Muscle of leg (tissue), 11 donors: ENCODE measurements around the gene SIPA1L3. TPM values are rescaled to one million over a fixed set of nuclear protein-coding genes. Genes with fewer than 3 reads are reported as not detected.
"Not testable (repeated sequence)": the region's sequence is repeated elsewhere in the genome, so short reads cannot be mapped to it uniquely, and the experiment has no call there.

Experiments used
- DNase-seq: peaks from one replicate; pipeline ENCODE4 v3.0.0; 2013
- H3K27ac ChIP-seq: one replicate; pipeline ENCODE4 v1.5.1; 2013; ENCODE audit warnings: mild to moderate bottlenecking, low read length, control low read depth
- H3K27me3 ChIP-seq: one replicate; pipeline ENCODE4 v1.6.1; 2013; ENCODE audit warnings: low read length; ENCODE audit not compliant: control insufficient read depth, insufficient read depth
- H3K36me3 ChIP-seq: one replicate; pipeline ENCODE4 v1.6.1; 2013; ENCODE audit warnings: low read length; ENCODE audit not compliant: control insufficient read depth, insufficient read depth
- H3K4me1 ChIP-seq: one replicate; pipeline ENCODE4 v1.6.1; 2013; ENCODE audit warnings: low read length; ENCODE audit not compliant: control insufficient read depth, insufficient read depth
- H3K4me3 ChIP-seq: one replicate; pipeline ENCODE4 v1.5.1; 2013; ENCODE audit warnings: low read length, control low read depth
- H3K9me3 ChIP-seq: replicated peaks from 2 replicates; pipeline ENCODE4 v1.6.1; 2013; ENCODE audit warnings: low read depth, low read length; ENCODE audit not compliant: control insufficient read depth
- WGBS: methylation state at CpG from one replicate; pipeline ENCODE4 v1.1.5; 2013; ENCODE audit warnings: missing lambda C conversion rate; ENCODE audit not compliant: insufficient coverage; 5-methylcytosine and 5-hydroxymethylcytosine counted together
- polyA plus RNA-seq, 8 donors: library from polyadenylated mRNA; unstranded; fragments of 120-200 nt; gene quantifications; one replicate each; pipeline versions ENCODE4 v1.2.1 to v1.2.3, GENCODE V29; 2013; ENCODE audit warnings: inconsistent platforms in 1 of 8, low replicate concordance in 1 of 8; ENCODE audit not compliant: insufficient read length in 8 of 8, insufficient read depth in 1 of 8
- total RNA-seq: library from RNA; stranded (reverse); fragments of 120-200 nt; gene quantifications from one replicate; pipeline ENCODE4 v1.2.4, GENCODE V29; 2013

The SIPA1L3 gene
- total and polyA plus RNA-seq, 9 donors, result 6.8 to 13.8 (median 9.1) TPM

- H3K27ac ChIP-seq, result no peak overlapping the region
- no peak for DNase-seq
- 60% methylated on average over 1 of the region's 6 CpGs for WGBS
- H3K4me1 ChIP-seq, result peaks cover 13% of the 10 kb centered on the region
- H3K9me3 ChIP-seq, result no peaks in the 10 kb centered on the region
- no peaks in the 10 kb centered on the region for H3K27me3 ChIP-seq
- H3K4me3 ChIP-seq, result no peak overlapping the region
- H3K36me3 ChIP-seq, result no peaks in the 10 kb centered on the region
These were observed 2.7 kb downstream of the SIPA1L3 start for GRCh38 chr19:37909661-37910199.

- Histone ChIP-seq H3K9me3 (no peaks in the 10 kb centered on the region), H3K27me3 (no peaks in the 10 kb centered on the region), H3K4me3 (no peak overlapping the region), H3K4me1 (no peaks in the 10 kb centered on the region), H3K36me3 (peaks cover 6% of the 10 kb centered on the region), H3K27ac (no peak overlapping the region)
- no peak for DNase-seq
- WGBS, result 75% methylated on average over 2 of the region's 2 CpGs
These were observed 7.9 kb downstream of the SIPA1L3 start for GRCh38 chr19:37914908-37915307.

GRCh38 chr19:37920591-37921450 is 13.8 kb downstream of the SIPA1L3 start:
- no peak overlapping the region for H3K4me3 ChIP-seq
- H3K4me1 ChIP-seq, result no peaks in the 10 kb centered on the region
- WGBS, result 76% methylated on average over 21 of the region's 23 CpGs
- DNase-seq, result no peak
- H3K9me3 ChIP-seq, result no peaks in the 10 kb centered on the region
- H3K27me3 ChIP-seq, result no peaks in the 10 kb centered on the region
- H3K27ac ChIP-seq, result no peak overlapping the region
- H3K36me3 ChIP-seq, result peaks cover 10% of the 10 kb centered on the region

GRCh38 chr19:37924573-37924972 is 17.6 kb downstream of the SIPA1L3 start:
- not testable (repeated sequence) for H3K4me3 ChIP-seq, H3K9me3 ChIP-seq, H3K4me1 ChIP-seq, H3K36me3 ChIP-seq, H3K27ac ChIP-seq, DNase-seq, H3K27me3 ChIP-seq
- no CpG with 5 or more reads among the region's 8 CpGs for WGBS

GRCh38 chr19:37925212-37925611 is 18.2 kb downstream of the SIPA1L3 start:
- H3K9me3 ChIP-seq, result no peaks in the 10 kb centered on the region
- no peak overlapping the region for H3K4me3 ChIP-seq
- WGBS, result 88% methylated on average over 3 of the region's 3 CpGs

GRCh38 chr19:37926255-37926654 is 19.2 kb downstream of the SIPA1L3 start:
- Histone ChIP-seq H3K4me3 (no peak overlapping the region), H3K4me1 (peaks cover under 1% of the 10 kb centered on the region), H3K27me3 (no peaks in the 10 kb centered on the region), H3K9me3 (no peaks in the 10 kb centered on the region), H3K36me3 (peaks cover 6% of the 10 kb centered on the region), H3K27ac (no peak overlapping the region)
- no peak for DNase-seq
- 86% methylated on average over 9 of the region's 10 CpGs for WGBS

More at GRCh38 chr19:37925212-37925611, 18.2 kb downstream of the SIPA1L3 start:
- no peak overlapping the region for H3K27ac ChIP-seq
- no peaks in the 10 kb centered on the region for H3K4me1 ChIP-seq
- H3K27me3 ChIP-seq, result no peaks in the 10 kb centered on the region
- H3K36me3 ChIP-seq, result peaks cover 6% of the 10 kb centered on the region
- no peak for DNase-seq

GRCh38 chr19:37926711-37927110 is 19.7 kb downstream of the SIPA1L3 start:
- DNase-seq, result no peak
- H3K4me3 ChIP-seq, result no peak overlapping the region
- 88% methylated on average over 2 of the region's 5 CpGs for WGBS

GRCh38 chr19:37928527-37929286 is 21.7 kb downstream of the SIPA1L3 start:
- Histone ChIP-seq H3K27me3 (no peaks in the 10 kb centered on the region), H3K4me1 (peaks cover 25% of the 10 kb centered on the region), H3K27ac (no peak overlapping the region), H3K9me3 (no peaks in the 10 kb centered on the region), H3K36me3 (no peaks in the 10 kb centered on the region), H3K4me3 (no peak overlapping the region)
- DNase-seq, result no peak
- WGBS, result 25% methylated on average over 2 of the region's 5 CpGs

More at GRCh38 chr19:37926711-37927110, 19.7 kb downstream of the SIPA1L3 start:
- Histone ChIP-seq H3K9me3 (no peaks in the 10 kb centered on the region), H3K4me1 (peaks cover 5% of the 10 kb centered on the region), H3K27ac (no peak overlapping the region), H3K36me3 (peaks cover 5% of the 10 kb centered on the region), H3K27me3 (no peaks in the 10 kb centered on the region)

GRCh38 chr19:37929355-37929923 is 22.4 kb downstream of the SIPA1L3 start:
- no peak for DNase-seq
- H3K9me3 ChIP-seq, result no peaks in the 10 kb centered on the region
- H3K27me3 ChIP-seq, result no peaks in the 10 kb centered on the region
- H3K27ac ChIP-seq, result no peak overlapping the region
- no peaks in the 10 kb centered on the region for H3K36me3 ChIP-seq
- no peak overlapping the region for H3K4me3 ChIP-seq
- WGBS, result 67% methylated on average over 1 of the region's 4 CpGs
- H3K4me1 ChIP-seq, result peaks cover 29% of the 10 kb centered on the region

GRCh38 chr19:37930416-37930815 is 23.4 kb downstream of the SIPA1L3 start:
- 71% methylated on average over 1 of the region's 5 CpGs for WGBS
- peaks cover 29% of the 10 kb centered on the region for H3K4me1 ChIP-seq
- no peak overlapping the region for H3K27ac ChIP-seq

More at GRCh38 chr19:37930416-37930815, 23.4 kb downstream of the SIPA1L3 start:
- DNase-seq, result no peak
- H3K4me3 ChIP-seq, result no peak overlapping the region
- H3K36me3 ChIP-seq, result no peaks in the 10 kb centered on the region
- no peaks in the 10 kb centered on the region for H3K27me3 ChIP-seq
- H3K9me3 ChIP-seq, result peaks cover 3% of the 10 kb centered on the region
